GM19099 (cell line): ENCODE results near the gene TTC16.
A peak's percentile ranks its signal among the peaks of the same experiment; 100 is the strongest.

Source experiments
- POLR2A ChIP-seq: IDR thresholded peaks from 3 replicates; pipeline ENCODE4 v1.6.1; 2011; ENCODE audit warnings: low read depth; ENCODE audit not compliant: insufficient read length; ENCODE audit errors: extremely low read depth

TTC16 gene

DNA sequence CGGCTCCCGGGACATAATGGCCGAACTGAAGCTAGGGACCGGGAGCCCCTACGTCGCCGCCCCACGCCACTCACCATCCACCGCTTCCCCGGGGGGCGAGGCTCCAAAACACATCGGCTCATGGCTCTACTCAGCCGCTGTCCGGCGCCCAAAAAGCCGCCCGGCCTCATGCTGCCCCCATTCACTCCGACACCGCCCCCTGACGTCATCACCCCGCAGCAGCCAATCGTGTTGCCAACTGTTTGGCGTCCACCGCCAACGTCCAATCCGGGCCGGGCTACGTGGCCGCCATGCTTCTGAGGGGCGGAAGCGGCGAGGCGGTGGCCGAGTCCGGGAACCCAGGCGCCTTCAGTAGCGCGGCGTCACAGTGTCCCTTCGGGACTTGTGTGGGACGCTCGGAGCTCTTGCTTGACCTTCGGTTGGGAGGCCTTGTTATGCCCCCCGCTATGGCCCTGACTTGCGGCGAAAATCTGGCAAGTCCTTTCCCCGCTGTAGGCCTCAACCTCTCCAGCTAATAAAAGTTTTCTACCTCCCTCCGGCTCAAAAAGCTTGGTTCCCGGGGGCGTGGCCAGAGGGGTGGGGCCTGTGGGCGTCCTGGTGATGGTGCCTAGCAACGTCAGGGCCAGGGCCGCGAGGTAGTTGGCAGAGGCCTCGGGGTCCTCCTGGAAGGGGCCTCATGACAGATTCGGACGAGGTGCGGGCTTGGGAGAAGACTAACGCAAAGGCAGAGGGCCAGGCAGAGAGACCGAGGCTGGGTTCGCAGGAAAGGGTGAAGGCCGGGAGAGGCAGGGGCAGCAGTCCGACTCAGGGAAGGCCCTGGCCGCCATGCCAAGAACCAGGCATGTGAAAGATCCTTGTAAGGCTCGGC, at the start of gene TTC16, which contains the start of gene PTRH1:
TSS of gene TTC16 (plus strand) at position 610 of the 868 bp plus-strand sequence. CDS start at position 677, 67 bp downstream.
TSS of gene PTRH1 (minus strand) at position 194 of the 868 bp plus-strand sequence. CDS start at position 170, 24 bp downstream.
- peak; percentile 40 for TF ChIP-seq POLR2A

GRCh38 chr9:127667127-127667844, 48.6 kb upstream of the TTC16 start:
- TF ChIP-seq POLR2A, result no peak

DNA sequence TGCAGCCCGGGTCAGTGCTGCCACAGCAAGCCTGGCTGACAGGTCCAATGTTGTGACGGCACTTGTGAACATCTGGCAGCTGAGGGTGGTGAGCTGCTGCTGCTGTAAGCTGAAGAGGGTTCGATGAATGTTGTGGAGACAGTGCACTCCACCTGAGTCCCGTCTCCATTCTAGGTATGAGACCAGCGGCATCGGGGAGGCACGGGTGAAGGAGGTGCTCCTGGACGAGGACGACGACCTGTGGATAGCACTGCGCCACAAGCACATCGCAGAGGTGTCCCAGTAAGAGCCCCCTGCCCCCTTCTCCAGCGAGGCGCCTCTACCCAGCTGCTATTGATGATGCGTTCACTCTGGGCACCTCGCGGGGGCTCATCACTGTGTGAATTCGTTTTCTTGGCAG, 48.0 kb upstream of the TTC16 start:
- no peak for TF ChIP-seq POLR2A

- no peak for TF ChIP-seq POLR2A
Observed at GRCh38 chr9:127673234-127673633, 42.6 kb upstream of the TTC16 start.

DNA sequence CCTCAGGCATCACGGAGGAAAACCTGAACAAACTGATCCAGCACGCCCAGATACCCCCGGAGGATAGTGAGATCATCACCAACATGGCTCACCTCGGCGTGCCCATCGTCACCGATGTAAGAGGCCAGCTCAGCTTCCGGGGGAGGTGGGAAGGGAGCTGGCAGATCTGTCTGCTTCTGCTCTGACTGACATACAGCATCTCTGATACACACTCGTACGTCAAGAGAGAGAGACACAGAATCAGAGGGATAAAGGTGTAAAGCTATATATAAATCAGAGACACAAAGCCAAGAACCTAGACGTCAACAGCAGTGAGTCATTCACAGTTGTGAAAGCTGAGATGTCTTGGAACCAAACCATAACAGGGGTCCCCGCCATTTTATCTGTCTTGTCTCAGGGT, 39.2 kb upstream of the TTC16 start:
- TF ChIP-seq POLR2A, result no peak

- no peak for TF ChIP-seq POLR2A
Observed at GRCh38 chr9:127679506-127679905, 36.4 kb upstream of the TTC16 start.

GRCh38 chr9:127680226-127680625, 35.7 kb upstream of the TTC16 start:
- TF ChIP-seq POLR2A, result no peak

- no peak for TF ChIP-seq POLR2A
Observed at GRCh38 chr9:127680846-127681245, 35.0 kb upstream of the TTC16 start.

DNA sequence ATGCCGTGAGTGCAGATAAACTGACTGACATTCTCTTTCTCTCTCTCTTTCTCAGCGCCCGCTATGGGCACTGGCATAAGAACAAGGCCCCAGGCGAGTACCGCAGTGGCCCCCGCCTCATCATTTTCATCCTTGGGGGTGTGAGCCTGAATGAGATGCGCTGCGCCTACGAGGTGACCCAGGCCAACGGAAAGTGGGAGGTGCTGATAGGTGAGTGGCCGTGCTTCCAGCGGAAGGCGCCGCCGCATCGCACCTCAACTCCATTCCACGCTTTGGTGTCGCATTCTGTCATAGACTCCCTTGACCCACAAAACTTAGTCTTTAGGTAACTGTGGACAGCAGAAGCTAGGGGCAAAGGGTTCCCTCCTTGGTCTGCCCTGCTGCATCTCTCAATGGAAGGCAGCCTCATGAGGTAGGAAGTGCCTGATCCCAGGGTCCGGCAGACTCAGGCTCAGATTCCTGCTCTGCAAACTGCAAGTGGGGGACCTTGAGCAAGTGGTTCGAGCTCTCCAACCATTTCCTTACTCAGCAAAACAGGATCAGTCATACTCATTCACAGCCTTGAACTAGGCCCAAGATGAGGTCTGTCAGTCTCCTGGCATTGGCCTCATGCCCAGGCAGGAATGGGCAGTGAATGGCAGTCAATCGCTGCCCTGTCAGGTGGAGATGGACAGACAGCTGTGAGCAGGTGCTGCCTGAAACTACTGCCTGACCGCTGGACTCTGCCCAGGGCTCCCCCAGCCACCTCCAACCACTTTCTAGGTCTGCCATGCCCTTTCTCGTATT, 33.3 kb upstream of the TTC16 start:
- TF ChIP-seq POLR2A, result no peak

DNA sequence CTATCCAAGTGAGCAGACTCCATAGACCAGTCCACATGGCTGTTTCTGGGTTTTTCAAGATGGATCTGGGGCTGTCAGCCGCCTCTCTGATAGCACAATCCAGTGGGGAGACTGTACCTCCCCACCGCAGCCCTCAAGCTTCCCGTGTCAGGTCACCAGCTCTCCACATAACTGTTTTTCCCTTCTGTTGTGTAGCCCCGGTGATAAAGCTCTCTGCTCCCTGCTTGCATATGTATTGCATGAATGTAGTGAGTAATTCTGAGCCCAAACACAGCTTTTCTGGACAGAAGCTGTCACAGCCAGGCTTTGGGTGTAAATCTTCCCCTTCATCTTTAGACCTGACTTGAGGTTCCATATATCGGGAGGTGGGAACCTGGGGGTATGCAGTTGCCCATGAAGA, 32.2 kb upstream of the TTC16 start:
- TF ChIP-seq POLR2A, result no peak

DNA sequence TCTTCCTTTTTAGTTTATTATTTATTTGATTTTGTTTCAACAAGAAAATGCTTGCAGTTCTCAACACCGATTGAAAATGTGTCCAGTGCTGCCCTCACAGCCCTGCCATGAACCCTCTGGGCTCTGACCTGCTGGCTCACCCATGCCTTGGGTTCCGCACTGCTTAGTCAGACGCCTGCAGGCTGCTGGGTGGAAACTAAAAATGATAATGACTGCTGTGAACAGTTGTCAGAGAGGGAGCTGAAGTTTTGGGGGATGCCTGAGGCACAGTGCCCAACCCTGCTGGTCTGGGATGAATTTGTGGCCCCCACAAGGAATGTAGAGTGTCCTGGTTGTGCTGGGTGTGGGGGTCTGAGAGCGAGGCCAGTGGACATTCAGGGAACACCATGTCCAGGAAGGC, 31.3 kb upstream of the TTC16 start:
- TF ChIP-seq POLR2A, result no peak

DNA sequence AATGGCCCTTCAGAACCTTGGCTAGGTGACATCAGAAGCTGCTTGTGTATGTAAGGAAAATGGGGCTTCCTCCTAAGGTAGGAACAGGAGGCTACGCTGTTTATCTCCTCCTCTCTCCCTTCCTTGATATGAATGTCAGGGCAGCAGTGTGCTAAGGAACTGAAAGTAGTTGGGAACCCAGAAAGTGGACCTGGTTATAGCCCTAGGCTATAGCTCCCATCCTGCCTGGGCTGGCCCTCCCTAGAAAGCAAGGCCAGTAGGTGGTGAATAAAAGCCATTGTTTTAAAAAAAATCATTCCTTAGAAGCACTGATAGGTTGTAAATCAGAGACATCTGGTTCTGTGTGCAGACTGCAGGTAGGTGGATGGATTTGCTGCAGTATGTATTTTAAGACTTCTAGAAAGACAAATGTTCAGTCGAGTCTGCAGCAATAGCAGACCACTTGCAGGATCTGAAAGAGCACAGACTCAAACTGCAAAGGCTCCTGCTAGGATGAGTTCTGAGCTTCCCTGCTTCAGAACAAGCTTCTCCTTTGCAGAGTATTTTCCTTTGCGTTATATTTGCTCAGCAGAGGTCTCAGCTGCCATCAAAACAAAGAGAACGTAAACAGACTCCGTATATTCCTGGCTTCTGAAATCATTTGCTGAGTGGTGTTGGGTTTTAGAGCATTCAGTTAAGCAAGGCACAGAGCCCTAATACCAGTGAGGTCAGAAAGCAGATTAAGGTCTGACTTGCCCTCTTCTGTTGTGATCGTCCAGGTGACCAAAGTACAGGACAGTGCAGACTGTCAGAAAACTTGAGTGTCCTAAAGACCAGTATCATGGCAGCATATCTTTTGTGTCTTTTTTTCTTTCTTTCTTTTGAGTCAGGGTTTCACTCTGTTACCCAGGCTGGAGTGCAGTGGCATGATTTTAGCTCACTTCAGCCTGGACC, 29.2 kb upstream of the TTC16 start:
- no peak for TF ChIP-seq POLR2A

DNA sequence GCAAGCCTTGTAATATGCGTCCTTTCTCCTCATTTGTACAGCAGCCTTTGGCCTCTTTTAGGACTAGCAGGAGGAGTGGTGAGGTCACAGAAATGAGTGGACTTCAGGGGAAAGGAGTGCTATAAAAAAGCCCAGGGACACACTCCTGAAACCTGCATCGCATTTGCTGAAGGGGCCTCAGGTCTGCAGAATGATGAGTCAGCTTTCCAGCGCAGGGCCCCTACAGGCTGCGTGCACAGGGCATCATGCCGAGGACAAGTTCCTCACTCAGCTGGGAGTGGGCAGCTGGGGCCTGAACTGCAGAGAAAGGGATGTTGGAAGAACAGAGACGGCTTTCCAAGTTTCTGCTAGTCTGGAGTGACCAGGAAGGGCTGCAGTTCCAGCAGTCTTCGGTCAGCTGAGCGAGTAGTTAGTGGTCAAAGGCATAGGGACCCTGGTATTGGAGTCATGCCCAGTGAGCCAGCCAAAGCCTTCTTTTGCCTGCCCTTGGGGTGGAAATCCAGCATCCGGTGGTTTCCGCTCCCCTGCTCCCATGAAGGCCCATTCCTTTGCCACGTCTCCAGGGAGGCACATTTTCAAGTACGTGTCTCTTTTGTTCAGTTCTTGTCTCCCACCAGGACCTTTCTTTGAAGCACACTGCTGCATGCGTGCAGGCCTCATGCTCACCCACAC, 26.4 kb upstream of the TTC16 start:
- TF ChIP-seq POLR2A, result no peak

DNA sequence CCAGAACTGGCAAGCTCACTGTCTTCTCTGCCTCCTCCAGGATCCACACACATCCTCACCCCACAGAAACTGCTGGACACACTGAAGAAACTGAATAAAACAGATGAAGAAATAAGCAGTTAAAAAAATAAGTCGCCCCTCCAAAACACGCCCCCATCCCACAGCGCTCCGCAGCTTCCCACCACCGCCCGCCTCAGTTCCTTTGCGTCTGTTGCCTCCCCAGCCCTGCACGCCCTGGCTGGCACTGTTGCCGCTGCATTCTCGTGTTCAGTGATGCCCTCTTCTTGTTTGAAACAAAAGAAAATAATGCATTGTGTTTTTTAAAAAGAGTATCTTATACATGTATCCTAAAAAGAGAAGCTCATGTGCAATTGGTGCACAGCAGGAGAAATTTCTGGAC, 25.1 kb upstream of the TTC16 start:
- TF ChIP-seq POLR2A, result no peak
